H1 (cell line): ENCODE results near the gene B3GALT6. TPM values are rescaled to one million over a fixed set of nuclear protein-coding genes. Genes with fewer than 3 reads are reported as not detected.
A peak's percentile ranks its signal among the peaks of the same experiment; 100 is the strongest.

Experiments
- CTCF ChIA-PET: fragments of 300-600 bp; sonication (Branson Sonifier 250); formaldehyde crosslinking; loops from one replicate; lab custom pipeline; 2021; ENCODE audit not compliant: partially characterized antibody; lab: Charles Lee
- POLR2A ChIA-PET: fragments of 300-600 bp; sonication (Branson Sonifier 250); formaldehyde crosslinking; loops from one replicate; lab custom pipeline; 2021; ENCODE audit warnings: inconsistent platforms; ENCODE audit not compliant: partially characterized antibody; lab: Charles Lee
- DNase-seq, 2 experiments: peaks; one replicate each; pipeline versions ENCODE4 v3.0.0 to v3.0.0-alpha.2; 2010 to 2022; ENCODE audit warnings: low spot score in 2 of 2, low read depth in 1 of 2, mixed read lengths in 1 of 2
- FAIRE-seq: peaks from 2 replicates; lab custom pipeline; 2011; peaks lifted over from hg19 to GRCh38; lab: Jason Lieb, UNC
- H2AFZ ChIP-seq: 2 replicates; pipeline ENCODE4 v1.8.1; 2012; ENCODE audit warnings: low read length, inconsistent platforms
- H2AK5ac ChIP-seq: 2 replicates; pipeline ENCODE4 v1.6.1; 2013; ENCODE audit warnings: low read depth, low read length
- H2BK120ac ChIP-seq: replicated peaks from 2 replicates; pipeline ENCODE3; 2013; ENCODE audit warnings: low read depth, low read length, inconsistent platforms
- H2BK12ac ChIP-seq: 2 replicates; pipeline ENCODE4 v1.6.1; 2013; ENCODE audit warnings: low read depth, low read length
- H2BK15ac ChIP-seq: 2 replicates; pipeline ENCODE4 v1.6.1; 2013; ENCODE audit warnings: low read length
- H2BK20ac ChIP-seq: 2 replicates; pipeline ENCODE4 v1.6.1; 2013; ENCODE audit warnings: low read length
- H2BK5ac ChIP-seq: 2 replicates; pipeline ENCODE4 v1.6.1; 2013; ENCODE audit warnings: low read depth, low read length
- H3K14ac ChIP-seq: 2 replicates; pipeline ENCODE4 v1.6.1; 2013; ENCODE audit warnings: inconsistent platforms; ENCODE audit not compliant: insufficient read length
- H3K18ac ChIP-seq: 2 replicates; pipeline ENCODE4 v1.6.1; 2013; ENCODE audit warnings: low read length; ENCODE audit errors: extremely low read depth
- H3K23ac ChIP-seq: 2 replicates; pipeline ENCODE4 v1.6.1; 2013; ENCODE audit warnings: inconsistent platforms; ENCODE audit not compliant: insufficient read length
- H3K23me2 ChIP-seq: 2 replicates; pipeline ENCODE4 v1.6.1; 2013; ENCODE audit warnings: low read depth, low read length
- H3K27ac ChIP-seq: 2 replicates; pipeline ENCODE4 v1.6.1; 2011; ENCODE audit warnings: low read depth, low read length, inconsistent platforms
- H3K27me3 ChIP-seq, 4 experiments: replicated peaks in 1 of 4; 1 replicate in 1 of 4; 2 replicates in 3 of 4; pipeline versions ENCODE4 v1.6.1 to v1.8.1; 2011 to 2013; ENCODE audit warnings: low read length in 3 of 4, mild to moderate bottlenecking in 3 of 4, inconsistent platforms in 2 of 4, mixed read lengths in 2 of 4, moderate library complexity in 1 of 4; ENCODE audit not compliant: control insufficient read depth in 3 of 4, insufficient read depth in 3 of 4; ENCODE audit errors: extremely low read depth in 1 of 4
- H3K36me3 ChIP-seq, 4 experiments: 2 replicates each; pipeline versions ENCODE4 v1.6.1 to v1.8.1; 2011 to 2013; ENCODE audit warnings: mild to moderate bottlenecking in 4 of 4, low read length in 3 of 4, moderate library complexity in 2 of 4, control low read depth in 1 of 4, inconsistent platforms in 1 of 4; ENCODE audit not compliant: insufficient read depth in 4 of 4, control insufficient read depth in 2 of 4
- H3K4ac ChIP-seq: replicated peaks from 2 replicates; pipeline ENCODE3; 2013; ENCODE audit warnings: low read length, low read depth, mixed read lengths, inconsistent platforms; ENCODE audit not compliant: insufficient read length
- H3K4me1 ChIP-seq, 4 experiments: replicated peaks in 1 of 4; 1 replicate in 1 of 4; 2 replicates in 3 of 4; pipeline versions ENCODE4 v1.6.1 to v1.8.1; 2011 to 2013; ENCODE audit warnings: low read length in 3 of 4, inconsistent platforms in 2 of 4, mixed read lengths in 1 of 4; ENCODE audit not compliant: insufficient read depth in 4 of 4, control insufficient read depth in 3 of 4
- H3K4me2 ChIP-seq, 2 experiments: 2 replicates each; pipeline versions ENCODE4 v1.6.1 to v1.8.1; 2011 to 2013; ENCODE audit warnings: low read depth in 2 of 2, low read length in 2 of 2, control low read depth in 1 of 2, inconsistent platforms in 1 of 2, mild to moderate bottlenecking in 1 of 2; ENCODE audit not compliant: insufficient read depth in 1 of 2
- H3K4me3 ChIP-seq, 4 experiments: fragments of 200-600, 300-600 bp in 1 of 4; sonication (generic), shearing (Covaris generic), sonication (Bioruptor Twin) in 1 of 4; 2 replicates each; pipeline versions ENCODE4 v1.5.1 to v1.8.1; 2011 to 2016; ENCODE audit warnings: low read length in 4 of 4, low read depth in 3 of 4, control low read depth in 2 of 4, inconsistent platforms in 2 of 4, mild to moderate bottlenecking in 2 of 4, mixed read lengths in 1 of 4, moderate library complexity in 1 of 4; ENCODE audit not compliant: insufficient read depth in 2 of 4; ENCODE audit errors: extremely low read depth in 1 of 4
- H3K56ac ChIP-seq: replicated peaks from 2 replicates; pipeline ENCODE3; 2013; ENCODE audit warnings: low read depth, mild to moderate bottlenecking, mixed read lengths, low read length, inconsistent platforms; ENCODE audit not compliant: insufficient read length
- H3K79me1 ChIP-seq: 2 replicates; pipeline ENCODE4 v1.6.1; 2013; ENCODE audit warnings: low read depth, low read length, control low read depth
- H3K79me2 ChIP-seq, 2 experiments: 2 replicates each; pipeline versions ENCODE4 v1.6.1 to v1.8.1; 2012 to 2013; ENCODE audit warnings: low read length in 2 of 2, mild to moderate bottlenecking in 2 of 2, inconsistent platforms in 1 of 2; ENCODE audit not compliant: insufficient read depth in 2 of 2, control insufficient read depth in 1 of 2
- H3K9ac ChIP-seq, 4 experiments: replicated peaks in 1 of 4; 1 replicate in 1 of 4; 2 replicates in 3 of 4; pipeline versions ENCODE4 v1.6.1 to v1.8.1; 2011 to 2013; ENCODE audit warnings: low read depth in 3 of 4, low read length in 3 of 4, control low read depth in 2 of 4, mild to moderate bottlenecking in 2 of 4, moderate library complexity in 2 of 4, inconsistent platforms in 1 of 4; ENCODE audit errors: extremely low read depth in 1 of 4
- H3K9me3 ChIP-seq, 2 experiments: 2 replicates each; pipeline versions ENCODE4 v1.6.1 to v1.8.1; 2012 to 2013; ENCODE audit warnings: mild to moderate bottlenecking in 2 of 2, moderate library complexity in 2 of 2, control low read depth in 1 of 2, inconsistent platforms in 1 of 2, low read depth in 1 of 2, low read length in 1 of 2, mixed read lengths in 1 of 2; ENCODE audit not compliant: insufficient read depth in 2 of 2
- H4K20me1 ChIP-seq, 2 experiments: replicated peaks in 1 of 2; 2 replicates each; pipeline versions ENCODE3 to v1.8.1; 2011 to 2013; ENCODE audit warnings: inconsistent platforms in 2 of 2, low read length in 2 of 2, mild to moderate bottlenecking in 1 of 2; ENCODE audit not compliant: insufficient read depth in 2 of 2, control insufficient read depth in 1 of 2
- H4K5ac ChIP-seq: 2 replicates; pipeline ENCODE4 v1.6.1; 2013; ENCODE audit warnings: low read length, low read depth, mixed read lengths, inconsistent platforms; ENCODE audit not compliant: insufficient read length
- H4K8ac ChIP-seq: 2 replicates; pipeline ENCODE4 v1.8.0; 2013; ENCODE audit warnings: mild to moderate bottlenecking, moderate library complexity, low read length, inconsistent platforms; ENCODE audit not compliant: insufficient read depth; ENCODE audit errors: extremely low read depth
- H4K91ac ChIP-seq: replicated peaks from 2 replicates; pipeline ENCODE3; 2013; ENCODE audit warnings: low read length, mixed read lengths, inconsistent platforms; ENCODE audit not compliant: insufficient read length
- ASH2L ChIP-seq: fragments of 200-600, 300-600 bp; sonication (generic); IDR thresholded peaks from one replicate; pipeline ENCODE4 v1.7.1; 2017; ENCODE audit warnings: low read length
- ATF2 ChIP-seq: IDR thresholded peaks from 2 replicates; pipeline ENCODE4 v1.6.1; 2012; ENCODE audit warnings: low read length, inconsistent platforms
- CEBPB ChIP-seq: IDR thresholded peaks from 2 replicates; pipeline ENCODE4 v1.6.1; 2012; ENCODE audit warnings: low read depth, low read length
- FOSL1 ChIP-seq: IDR thresholded peaks from 2 replicates; pipeline ENCODE4 v1.6.1; 2011; ENCODE audit warnings: mild to moderate bottlenecking, low read depth, low read length, moderate library complexity; ENCODE audit not compliant: insufficient read depth
- HDAC6 ChIP-seq: IDR thresholded peaks from one replicate; pipeline ENCODE4 v1.7.1; 2012; ENCODE audit warnings: low read depth, mild to moderate bottlenecking, inconsistent platforms, low read length, moderate library complexity
- JUN ChIP-seq: IDR thresholded peaks from 2 replicates; pipeline ENCODE4 v1.6.1; 2011; ENCODE audit warnings: low read depth, mild to moderate bottlenecking, improper control_type of control experiment, low read length
- NRF1 ChIP-seq: IDR thresholded peaks from 2 replicates; pipeline ENCODE4 v1.6.1; 2011; ENCODE audit warnings: mild to moderate bottlenecking, low read depth, low read length, improper control_type of control experiment
- PHF8 ChIP-seq: fragments of 200-600 bp; sonication (generic); conservative IDR thresholded peaks from 2 replicates; pipeline ENCODE4 v1.7.1; 2012; ENCODE audit warnings: low read depth, mild to moderate bottlenecking, inconsistent platforms, low read length, moderate library complexity
- POLR2AphosphoS5 ChIP-seq: IDR thresholded peaks from 2 replicates; pipeline ENCODE4 v1.6.1; 2011; ENCODE audit warnings: low read depth, low read length
- USF2 ChIP-seq: IDR thresholded peaks from 2 replicates; pipeline ENCODE4 v1.6.1; 2011; ENCODE audit warnings: low read length, improper control_type of control experiment
- WGBS, 2 experiments: shearing (Covaris generic) in 1 of 2; methylation state at CpG; one replicate each; pipeline versions ENCODE4 v1.1.6 to v1.1.7; 2013 to 2015; ENCODE audit warnings: low lambda C conversion rate in 2 of 2, mixed read lengths in 2 of 2, inconsistent platforms in 1 of 2, low coverage in 1 of 2, missing lambda C conversion rate in 1 of 2; ENCODE audit not compliant: insufficient replicate concordance in 2 of 2, insufficient coverage in 1 of 2, insufficient read length in 1 of 2; ENCODE audit errors: extremely low coverage in 1 of 2, missing lambda C conversion rate in 1 of 2; 5-methylcytosine and 5-hydroxymethylcytosine counted together
- polyA plus RNA-seq, 7 experiments: library from polyadenylated mRNA; depleted of rRNA in 3 of 7; stranded (reverse) in 5 of 7; unstranded in 2 of 7; fragments of >200 nt in 5 of 7; fragments of 200-250 nt in 2 of 7; gene quantifications; 1 replicate in 5 of 7; 2 replicates in 1 of 7; 4 replicates in 1 of 7; pipeline versions ENCODE4 v1.2.1 to v1.2.3, GENCODE V29; 2011 to 2013; ENCODE audit warnings: missing spikeins in 2 of 7, mixed read lengths in 2 of 7
- total RNA-seq: library from RNA; stranded (reverse); fragmentation: NEBNext Ultra II Directional; extraction: Animal tissue kit (Norgen Biotek cat#: 25700); gene quantifications from 2 replicates; pipeline ENCODE4 v1.2.1, GENCODE V29; 2021

The B3GALT6 gene
- total and polyA plus RNA-seq, 2 of the 8 experiments (the other 6 are each of a cell fraction or from before 2014, with no cell fraction given) = 18.4 to 20.4 TPM

- H3K4me1 ChIP-seq = peaks cover 0 to 4% (median under 1%) of the 10 kb centered on the region in 4 experiments; a peak in 4 of 7 replicates
- no peak overlapping the region for H2BK120ac ChIP-seq
- no peak overlapping the region for H3K9ac ChIP-seq
- H4K20me1 ChIP-seq = no peaks in the 10 kb centered on the region
- H3K79me1 ChIP-seq = no peaks in the 10 kb centered on the region
- no peak overlapping the region for H3K4me3 ChIP-seq
- no peak overlapping the region for H3K27ac ChIP-seq
- no peak overlapping the region for H3K4me2 ChIP-seq
- FAIRE-seq = no peak
- H4K91ac ChIP-seq = no peak overlapping the region
- H3K4ac ChIP-seq = no peak overlapping the region
- H4K8ac ChIP-seq = no peak overlapping the region
- peaks cover 3 to 9% of the 10 kb centered on the region in 2 experiments; a peak in 3 of 4 replicates for H3K9me3 ChIP-seq
- H3K56ac ChIP-seq = no peak overlapping the region
- no peaks in the 10 kb centered on the region for H3K79me2 ChIP-seq
- H2AFZ ChIP-seq = no peak overlapping the region
- H2BK15ac ChIP-seq = 0 out of 2 replicates have a peak overlapping the region, but pooled peaks have one; percentile 40
- POLR2A ChIA-PET = no interaction called here
- H3K18ac ChIP-seq = no peak overlapping the region
- H2BK5ac ChIP-seq = no peak overlapping the region
- no peak overlapping the region for H2AK5ac ChIP-seq
- no peak overlapping the region for H2BK20ac ChIP-seq
- no peak overlapping the region for H3K14ac ChIP-seq
- CTCF ChIA-PET = interaction anchor here (1.2 to 3.5 kb wide), 3 partner anchors 74 to 213 kb away, joined by 3 to 14 read pairs (median 3); no protein-coding TSS in a partner anchor
- no peaks in the 10 kb centered on the region; the same call in 1 of the 2 replicates for H3K23me2 ChIP-seq
- 90% methylated on average over 11 of the region's 13 CpGs; no CpG with 5 or more reads in 1 of the 2 experiments for WGBS, 2 experiments
- no peak overlapping the region for H4K5ac ChIP-seq
- DNase-seq = no peak
- H2BK12ac ChIP-seq = no peak overlapping the region
- peaks cover 0 to 3% (median 1%) of the 10 kb centered on the region in 4 experiments; a peak in 4 of 7 replicates for H3K27me3 ChIP-seq
- H3K23ac ChIP-seq = no peak overlapping the region
- no peaks in the 10 kb centered on the region for H3K36me3 ChIP-seq
- TF ChIP-seq NRF1 (no peak), FOSL1 (no peak), POLR2AphosphoS5 (no peak), ATF2 (no peak), USF2 (no peak), PHF8 (no peak), ASH2L (no peak), HDAC6 (no peak), CEBPB (no peak), JUN (no peak)
These were observed 35.4 kb upstream of the B3GALT6 start for GRCh38 chr1:1196431-1197187.
